Retinal pigment epithelial cell (primary cell): ENCODE data around the gene USP48.

Experiments
- DNase-seq: peaks from one replicate; pipeline ENCODE4 v3.0.0-alpha.2; 2010; ENCODE audit warnings: low read depth
- H3K4me3 ChIP-seq: 2 replicates; pipeline ENCODE4 v1.5.1; 2011; ENCODE audit warnings: mild to moderate bottlenecking, low read length, control low read depth, moderate library complexity
- CTCF ChIP-seq: conservative IDR thresholded peaks from 2 replicates; pipeline ENCODE4 v1.5.1; 2011; ENCODE audit warnings: low read depth, low read length, control low read depth, inconsistent platforms

The USP48 gene

GRCh38 chr1:21673277-21673780 lies 109.6 kb downstream of the USP48 start:
- no peak overlapping the region for H3K4me3 ChIP-seq
- no peak for DNase-seq
- no peak for TF ChIP-seq CTCF

GRCh38 chr1:21672478-21673276 lies 110.3 kb downstream of the USP48 start:
- no peak for DNase-seq
- no peak for TF ChIP-seq CTCF
- no peak overlapping the region for H3K4me3 ChIP-seq

GRCh38 chr1:21671915-21672314 lies 111.0 kb downstream of the USP48 start:
- no peak overlapping the region for H3K4me3 ChIP-seq
- DNase-seq, result no peak
- no peak for TF ChIP-seq CTCF

GRCh38 chr1:21670956-21671902 lies 111.7 kb downstream of the USP48 start:
- TF ChIP-seq CTCF, result no peak
- no peak overlapping the region for H3K4me3 ChIP-seq
- no peak for DNase-seq

GRCh38 chr1:21670059-21670881 lies 112.7 kb downstream of the USP48 start:
- peak; percentile 0 for TF ChIP-seq CTCF
- DNase-seq, result no peak
- no peak overlapping the region for H3K4me3 ChIP-seq

GRCh38 chr1:21669258-21670058 lies 113.5 kb downstream of the USP48 start, which contains the start of gene RAP1GAP:
Gene RAP1GAP, minus strand, starts transcription at chr1:21669357. Its CDS starts 49,325 bp downstream, at chr1:21620032.
- DNase-seq, result no peak
- peak; percentile 3 for TF ChIP-seq CTCF
- peak within 1 kb of the TSS; percentile 21 for H3K4me3 ChIP-seq
